Nephron progenitor cell (in vitro differentiated cells): ENCODE results near the gene SUCLG2.

ENCODE experiments used
- DNase-seq: peaks from one replicate; pipeline ENCODE4 v3.0.0; 2021
- H3K27ac Mint-ChIP-seq: 2 replicates; pipeline ENCODE4 v1.8.0; 2021; ENCODE audit warnings: mild to moderate bottlenecking, moderate library complexity, mixed read lengths
- H3K27me3 Mint-ChIP-seq: 2 replicates; pipeline ENCODE4 v1.8.0; 2021; ENCODE audit warnings: mild to moderate bottlenecking, low read depth, mixed read lengths; ENCODE audit not compliant: poor library complexity
- H3K36me3 Mint-ChIP-seq: 2 replicates; pipeline ENCODE4 v1.8.0; 2021; ENCODE audit warnings: low read depth, mixed read lengths
- H3K4me1 Mint-ChIP-seq: 2 replicates; pipeline ENCODE4 v1.8.0; 2021; ENCODE audit warnings: mixed read lengths
- H3K4me3 Mint-ChIP-seq: 2 replicates; pipeline ENCODE4 v1.8.0; 2021; ENCODE audit warnings: mild to moderate bottlenecking, moderate library complexity, mixed read lengths
- H3K9me3 Mint-ChIP-seq: 2 replicates; pipeline ENCODE4 v1.8.0; 2021; ENCODE audit warnings: mild to moderate bottlenecking, moderate library complexity, mixed read lengths
- CTCF ChIP-seq: fragments of 200-600 bp; sonication (generic); IDR thresholded peaks from 2 replicates; pipeline ENCODE4 v1.5.0; 2021; ENCODE audit warnings: antibody characterized with exemption

The SUCLG2 gene

GRCh38 chr3:67534594-67534993 lies 119.8 kb downstream of the SUCLG2 start:
- H3K9me3 Mint-ChIP-seq, result peaks cover 18% of the 10 kb centered on the region
- no peak for DNase-seq
- H3K27me3 Mint-ChIP-seq, result no peaks in the 10 kb centered on the region
- no peak for TF ChIP-seq CTCF
- no peak overlapping the region for H3K27ac Mint-ChIP-seq
- H3K36me3 Mint-ChIP-seq, result peaks cover 19% of the 10 kb centered on the region
- H3K4me3 Mint-ChIP-seq, result no peak overlapping the region
- H3K4me1 Mint-ChIP-seq, result peaks cover 14% of the 10 kb centered on the region

GRCh38 chr3:67531181-67532101 lies 123.0 kb downstream of the SUCLG2 start:
- no peaks in the 10 kb centered on the region for H3K9me3 Mint-ChIP-seq
- H3K27me3 Mint-ChIP-seq, result no peaks in the 10 kb centered on the region
- no peak for DNase-seq
- H3K27ac Mint-ChIP-seq, result no peak overlapping the region
- TF ChIP-seq CTCF, result no peak
- peaks cover 7% of the 10 kb centered on the region for H3K36me3 Mint-ChIP-seq
- H3K4me1 Mint-ChIP-seq, result peaks cover 12% of the 10 kb centered on the region
- H3K4me3 Mint-ChIP-seq, result no peak overlapping the region

GRCh38 chr3:67529915-67530314 lies 124.5 kb downstream of the SUCLG2 start:
- no peaks in the 10 kb centered on the region for H3K27me3 Mint-ChIP-seq
- H3K36me3 Mint-ChIP-seq, result peaks cover 21% of the 10 kb centered on the region
- peaks cover 8% of the 10 kb centered on the region for H3K4me1 Mint-ChIP-seq
- DNase-seq, result no peak
- no peak overlapping the region for H3K4me3 Mint-ChIP-seq
- no peaks in the 10 kb centered on the region for H3K9me3 Mint-ChIP-seq
- H3K27ac Mint-ChIP-seq, result no peak overlapping the region
- no peak for TF ChIP-seq CTCF

GRCh38 chr3:67529337-67529736 lies 125.1 kb downstream of the SUCLG2 start:
- Mint-ChIP-seq H3K9me3 (no peaks in the 10 kb centered on the region), H3K4me1 (peaks cover 8% of the 10 kb centered on the region), H3K27ac (peak overlapping the region; percentile 8), H3K4me3 (no peak overlapping the region), H3K36me3 (peaks cover 26% of the 10 kb centered on the region), H3K27me3 (no peaks in the 10 kb centered on the region)
- no peak for TF ChIP-seq CTCF
- no peak for DNase-seq

GRCh38 chr3:67526246-67526645 lies 128.2 kb downstream of the SUCLG2 start:
- Mint-ChIP-seq H3K36me3 (peaks cover 31% of the 10 kb centered on the region), H3K4me3 (no peak overlapping the region), H3K27me3 (no peaks in the 10 kb centered on the region), H3K27ac (no peak overlapping the region), H3K4me1 (peaks cover under 1% of the 10 kb centered on the region), H3K9me3 (no peaks in the 10 kb centered on the region)
- DNase-seq, result no peak
- TF ChIP-seq CTCF, result no peak

GRCh38 chr3:67524046-67524445 lies 130.4 kb downstream of the SUCLG2 start:
- no peaks in the 10 kb centered on the region for H3K4me1 Mint-ChIP-seq
- DNase-seq, result no peak
- no peaks in the 10 kb centered on the region for H3K9me3 Mint-ChIP-seq
- TF ChIP-seq CTCF, result no peak
- H3K27me3 Mint-ChIP-seq, result no peaks in the 10 kb centered on the region
- H3K27ac Mint-ChIP-seq, result no peak overlapping the region
- H3K36me3 Mint-ChIP-seq, result peaks cover 34% of the 10 kb centered on the region
- no peak overlapping the region for H3K4me3 Mint-ChIP-seq
